A673 (cell line): ENCODE measurements around the gene LCE1B.

Experiments
- CTCF ChIP-seq: fragments of 300-800, 200-600 bp; sonication (generic); conservative IDR thresholded peaks from 2 replicates; pipeline ENCODE4 v1.5.1; 2017; ENCODE audit warnings: low read depth, mild to moderate bottlenecking, antibody characterized with exemption, low read length, moderate library complexity, mixed read lengths
- EZH2 ChIP-seq: fragments of 200-600 bp; sonication (generic); IDR thresholded peaks from 2 replicates; pipeline ENCODE4 v1.6.1; 2017; ENCODE audit warnings: borderline replicate concordance, low read depth, mild to moderate bottlenecking, mixed read lengths, antibody characterized with exemption, low read length; ENCODE audit not compliant: poor library complexity, severe bottlenecking

DNA sequence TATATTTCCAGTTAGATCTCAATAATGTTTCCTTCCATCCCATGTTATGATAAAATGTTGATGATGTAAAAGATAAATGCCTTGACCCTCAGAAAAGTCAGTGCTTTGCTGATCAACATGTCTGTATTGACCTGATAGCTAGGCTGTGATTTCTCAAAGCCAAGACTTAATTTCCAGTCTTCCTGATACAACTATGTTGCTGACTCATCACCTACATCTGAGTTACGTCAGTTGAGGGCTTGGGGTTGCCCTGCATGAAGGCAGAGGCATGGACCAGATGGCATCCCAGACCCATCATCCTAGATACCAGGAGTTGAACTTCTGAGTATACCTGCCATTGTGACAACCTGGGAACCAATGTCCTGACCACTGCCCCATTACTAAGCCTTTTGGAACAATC, 10.4 kb upstream of the LCE1B start:
- TF ChIP-seq CTCF, result no peak
- no peak for TF ChIP-seq EZH2
